Esophagus muscularis mucosa (tissue), 4 donors: Measurements from ENCODE around the gene ST7L.

Experiments used
- EP300 ChIP-seq: sonication (generic); formaldehyde crosslinking; IDR thresholded peaks from one replicate; pipeline ENCODE4 v1.6.1; 2017; ENCODE audit warnings: antibody characterized with exemption
- POLR2A ChIP-seq: fragments of 450-650 bp; IDR thresholded peaks from one replicate; pipeline ENCODE4 v1.6.1; 2017; ENCODE audit warnings: antibody characterized with exemption, moderate library complexity, mild to moderate bottlenecking, low read depth
- POLR2AphosphoS5 ChIP-seq, 2 donors: sonication (generic); formaldehyde crosslinking; IDR thresholded peaks; one replicate each; pipeline ENCODE4 v1.6.1; 2017; ENCODE audit warnings: antibody characterized with exemption in 2 of 2
- TF ChIP-seq, protein P1 (sequence below), 3 experiments: fragments of 200-600 bp in 2 of 3; fragments of 450-650 bp in 1 of 3; sonication (generic) in 2 of 3; IDR thresholded peaks; one replicate each; pipeline ENCODE4 v1.5.1; 2017 to 2019; ENCODE audit warnings: antibody characterized with exemption in 3 of 3, mild to moderate bottlenecking in 2 of 3, moderate library complexity in 1 of 3

GRCh38 chr1:112506306-112506705 is 112.6 kb downstream of the ST7L start:
- TF ChIP-seq, protein P1, sequence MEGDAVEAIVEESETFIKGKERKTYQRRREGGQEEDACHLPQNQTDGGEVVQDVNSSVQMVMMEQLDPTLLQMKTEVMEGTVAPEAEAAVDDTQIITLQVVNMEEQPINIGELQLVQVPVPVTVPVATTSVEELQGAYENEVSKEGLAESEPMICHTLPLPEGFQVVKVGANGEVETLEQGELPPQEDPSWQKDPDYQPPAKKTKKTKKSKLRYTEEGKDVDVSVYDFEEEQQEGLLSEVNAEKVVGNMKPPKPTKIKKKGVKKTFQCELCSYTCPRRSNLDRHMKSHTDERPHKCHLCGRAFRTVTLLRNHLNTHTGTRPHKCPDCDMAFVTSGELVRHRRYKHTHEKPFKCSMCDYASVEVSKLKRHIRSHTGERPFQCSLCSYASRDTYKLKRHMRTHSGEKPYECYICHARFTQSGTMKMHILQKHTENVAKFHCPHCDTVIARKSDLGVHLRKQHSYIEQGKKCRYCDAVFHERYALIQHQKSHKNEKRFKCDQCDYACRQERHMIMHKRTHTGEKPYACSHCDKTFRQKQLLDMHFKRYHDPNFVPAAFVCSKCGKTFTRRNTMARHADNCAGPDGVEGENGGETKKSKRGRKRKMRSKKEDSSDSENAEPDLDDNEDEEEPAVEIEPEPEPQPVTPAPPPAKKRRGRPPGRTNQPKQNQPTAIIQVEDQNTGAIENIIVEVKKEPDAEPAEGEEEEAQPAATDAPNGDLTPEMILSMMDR (IDR thresholded peaks at IDR 0.05): no peak
- TF ChIP-seq POLR2AphosphoS5 (IDR thresholded peaks at IDR 0.05) (no peak), POLR2A (no peak), EP300 (no peak)
